ENCODE data around the gene GORASP1.

The GORASP1 gene

DNA sequence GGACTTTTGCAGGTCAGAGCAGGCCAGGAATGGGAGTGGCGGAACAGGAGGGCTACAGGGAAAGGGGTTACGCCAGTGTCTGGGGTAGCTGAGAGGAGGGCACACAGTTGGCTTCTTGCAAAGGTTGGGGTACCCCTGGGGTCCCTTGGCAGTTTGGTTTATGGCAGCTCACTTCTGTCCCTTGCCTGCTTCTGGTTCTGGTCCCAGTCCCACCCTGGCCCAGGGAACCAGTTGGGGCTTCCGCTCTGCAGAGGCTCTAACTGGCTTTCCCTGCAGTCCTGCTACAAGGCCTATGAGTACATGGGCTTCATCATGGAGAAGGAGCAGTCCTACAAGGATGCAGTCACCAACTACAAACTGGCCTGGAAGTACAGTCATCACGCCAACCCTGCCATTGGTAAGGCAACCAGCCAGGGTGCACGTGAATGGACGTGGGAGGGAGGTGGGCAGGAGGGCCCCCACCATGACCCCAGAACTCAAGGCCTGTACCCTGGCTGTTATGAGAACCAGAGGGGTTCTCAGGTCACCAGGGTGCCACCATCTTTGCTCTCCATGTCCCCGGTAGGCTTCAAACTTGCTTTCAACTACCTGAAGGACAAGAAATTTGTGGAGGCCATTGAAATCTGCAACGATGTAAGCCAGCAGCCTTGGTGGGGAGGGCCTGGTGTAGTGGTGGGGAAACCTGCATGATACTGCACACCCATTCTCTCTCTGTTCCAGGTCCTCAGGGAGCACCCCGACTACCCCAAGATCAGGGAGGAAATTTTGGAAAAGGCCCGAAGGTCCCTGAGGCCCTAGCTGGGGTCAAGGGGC, 30.8 kb upstream of the GORASP1 start:
- Histone ChIP-seq H3K4me1 (0 out of 2 replicates have a peak, but pooled peaks cover 4% of the 10 kb centered on the region), H3K4me3 (ENCODE audit: low read depth, low read length) (no peak overlapping the region), H3K36me3 (peaks cover 6% of the 10 kb centered on the region), H3K9me3 (no peaks in the 10 kb centered on the region), H3K27me3 (no peaks in the 10 kb centered on the region)
- TF ChIP-seq, protein P1, sequence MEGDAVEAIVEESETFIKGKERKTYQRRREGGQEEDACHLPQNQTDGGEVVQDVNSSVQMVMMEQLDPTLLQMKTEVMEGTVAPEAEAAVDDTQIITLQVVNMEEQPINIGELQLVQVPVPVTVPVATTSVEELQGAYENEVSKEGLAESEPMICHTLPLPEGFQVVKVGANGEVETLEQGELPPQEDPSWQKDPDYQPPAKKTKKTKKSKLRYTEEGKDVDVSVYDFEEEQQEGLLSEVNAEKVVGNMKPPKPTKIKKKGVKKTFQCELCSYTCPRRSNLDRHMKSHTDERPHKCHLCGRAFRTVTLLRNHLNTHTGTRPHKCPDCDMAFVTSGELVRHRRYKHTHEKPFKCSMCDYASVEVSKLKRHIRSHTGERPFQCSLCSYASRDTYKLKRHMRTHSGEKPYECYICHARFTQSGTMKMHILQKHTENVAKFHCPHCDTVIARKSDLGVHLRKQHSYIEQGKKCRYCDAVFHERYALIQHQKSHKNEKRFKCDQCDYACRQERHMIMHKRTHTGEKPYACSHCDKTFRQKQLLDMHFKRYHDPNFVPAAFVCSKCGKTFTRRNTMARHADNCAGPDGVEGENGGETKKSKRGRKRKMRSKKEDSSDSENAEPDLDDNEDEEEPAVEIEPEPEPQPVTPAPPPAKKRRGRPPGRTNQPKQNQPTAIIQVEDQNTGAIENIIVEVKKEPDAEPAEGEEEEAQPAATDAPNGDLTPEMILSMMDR (IDR thresholded peaks at IDR 0.05; ENCODE audit: low read depth, low read length) = no peak
- no peak for DNase-seq

DNA sequence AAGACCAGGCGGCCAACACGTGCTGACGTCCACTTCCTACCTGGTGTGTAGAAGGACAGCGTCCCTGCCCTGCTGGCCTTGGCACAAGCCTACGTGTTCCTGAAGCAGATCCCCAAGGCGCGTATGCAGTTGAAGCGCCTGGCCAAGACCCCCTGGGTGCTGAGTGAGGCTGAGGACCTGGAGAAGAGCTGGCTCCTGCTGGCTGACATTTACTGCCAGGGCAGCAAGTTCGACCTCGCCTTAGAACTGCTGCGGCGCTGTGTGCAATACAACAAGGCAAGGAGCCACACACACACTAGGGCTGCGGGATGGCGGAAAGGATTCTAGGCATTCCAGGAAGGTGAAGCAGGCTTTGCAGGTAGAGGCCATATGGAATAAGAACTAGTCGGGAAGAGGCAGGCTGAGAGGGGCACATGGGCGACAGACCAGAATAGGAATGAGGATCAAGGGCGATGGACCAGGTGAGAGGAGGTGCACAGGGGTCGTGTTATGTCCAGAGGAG, 30.1 kb upstream of the GORASP1 start:
- no peaks in the 10 kb centered on the region for H3K36me3 ChIP-seq
- DNase-seq = no peak
- no peaks in the 10 kb centered on the region for H3K27me3 ChIP-seq
- no peak overlapping the region for H3K4me3 ChIP-seq (ENCODE audit: low read depth, low read length)
- no peaks in the 10 kb centered on the region for H3K9me3 ChIP-seq
- TF ChIP-seq, protein P1 (IDR thresholded peaks at IDR 0.05; ENCODE audit: low read depth, low read length) = no peak
- 0 out of 2 replicates have a peak, but pooled peaks cover 4% of the 10 kb centered on the region for H3K4me1 ChIP-seq

DNA sequence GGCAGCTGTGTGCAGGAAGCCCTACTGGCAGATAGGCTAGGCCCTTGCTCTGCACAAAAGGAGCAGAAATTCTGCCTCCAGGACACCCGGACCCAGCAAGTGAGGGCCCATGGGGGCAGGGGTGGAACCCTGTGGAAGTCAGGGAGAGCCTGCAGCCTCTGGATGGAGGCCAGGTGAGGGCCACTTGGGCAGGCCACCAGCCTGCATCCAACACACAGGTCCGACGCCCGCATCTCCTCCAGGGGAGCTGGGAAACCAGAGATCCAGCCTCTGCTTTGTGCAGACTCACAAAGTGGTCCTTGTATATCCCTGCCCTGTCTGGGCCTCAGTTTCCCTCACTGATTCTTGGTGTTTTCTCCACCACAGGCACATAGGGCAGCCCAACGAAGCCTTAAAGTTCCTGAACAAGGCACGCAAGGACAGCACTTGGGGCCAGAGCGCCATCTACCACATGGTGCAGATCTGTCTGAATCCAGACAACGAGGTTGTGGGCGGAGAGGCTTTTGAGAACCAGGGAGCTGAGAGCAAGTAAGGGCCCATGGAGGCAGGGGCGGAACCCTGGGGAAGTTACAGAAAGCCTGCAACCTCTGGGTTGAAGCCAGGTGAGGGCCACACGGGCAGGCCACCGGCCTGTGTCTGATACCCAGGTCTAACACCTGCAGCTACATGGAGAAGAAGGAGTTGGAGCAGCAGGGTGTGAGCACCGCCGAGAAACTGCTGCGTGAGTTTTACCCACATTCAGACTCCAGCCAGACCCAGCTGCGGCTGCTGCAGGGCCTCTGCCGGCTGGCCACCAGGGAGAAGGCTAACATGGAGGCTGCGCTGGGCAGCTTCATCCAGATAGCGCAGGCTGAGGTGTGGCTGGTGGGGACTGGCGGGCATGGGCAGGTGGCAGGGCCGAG, 29.4 kb upstream of the GORASP1 start:
- Histone ChIP-seq H3K36me3 (no peaks in the 10 kb centered on the region), H3K27me3 (no peaks in the 10 kb centered on the region), H3K4me3 (ENCODE audit: low read depth, low read length) (no peak overlapping the region), H3K9me3 (no peaks in the 10 kb centered on the region), H3K4me1 (0 out of 2 replicates have a peak, but pooled peaks cover 4% of the 10 kb centered on the region)
- TF ChIP-seq, protein P1 (IDR thresholded peaks at IDR 0.05; ENCODE audit: low read depth, low read length) = no peak
- DNase-seq = no peak

DNA sequence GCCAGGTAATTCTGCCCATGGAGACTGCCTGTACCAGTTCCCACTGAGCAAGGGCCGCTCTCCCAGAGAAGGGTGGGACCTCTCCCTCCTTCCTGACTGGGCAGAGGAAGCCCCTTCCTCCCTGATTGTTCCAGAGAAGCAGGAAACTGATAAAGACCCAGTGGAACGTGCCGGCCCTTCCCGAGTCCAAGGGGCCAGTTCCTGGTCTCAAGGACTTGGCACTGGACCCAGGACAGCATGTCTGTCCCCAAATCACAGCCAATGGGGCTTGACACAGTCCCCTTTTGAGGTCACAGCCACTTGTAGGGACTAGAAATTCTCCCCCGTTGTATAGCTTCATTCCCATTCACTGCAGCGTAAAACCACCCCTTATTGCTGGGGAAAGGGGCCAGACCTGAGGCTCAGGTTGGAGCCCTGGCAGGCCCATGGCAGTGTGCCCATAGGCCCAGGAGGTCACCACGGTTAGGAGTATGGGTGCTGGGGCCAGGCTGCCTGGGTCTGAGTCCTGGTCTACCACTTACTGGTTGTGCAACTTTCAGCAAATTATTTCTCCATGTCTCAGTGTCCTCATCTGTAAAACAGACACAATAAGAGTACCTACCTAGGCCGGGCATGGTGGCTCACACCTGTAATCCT, 27.9 kb upstream of the GORASP1 start:
- Histone ChIP-seq H3K9me3 (no peaks in the 10 kb centered on the region), H3K36me3 (no peaks in the 10 kb centered on the region), H3K4me1 (no peaks in the 10 kb centered on the region), H3K27me3 (no peaks in the 10 kb centered on the region), H3K4me3 (ENCODE audit: low read depth, low read length) (no peak overlapping the region)
- TF ChIP-seq, protein P1 (IDR thresholded peaks at IDR 0.05; ENCODE audit: low read depth, low read length) = no peak
- no peak for DNase-seq

DNA sequence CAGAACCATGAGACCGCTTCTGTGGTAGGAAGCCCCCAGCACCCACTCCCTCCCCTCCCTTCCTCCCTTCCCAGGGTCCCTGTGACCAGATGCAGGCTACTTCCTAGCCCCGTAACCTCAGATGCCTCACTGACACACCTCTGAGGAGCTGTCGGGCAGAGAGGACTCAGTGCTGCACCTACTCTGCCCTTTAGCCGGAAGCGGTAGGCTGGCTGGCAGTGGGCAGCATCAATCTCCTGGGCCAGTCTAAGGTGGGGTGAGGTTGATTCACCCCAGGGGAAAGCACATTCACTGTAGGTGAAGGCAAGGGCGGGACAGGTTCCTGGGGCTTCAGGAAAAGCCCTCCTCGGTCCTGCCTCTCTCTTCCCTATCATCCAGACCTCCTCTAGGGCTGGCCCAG, 26.9 kb upstream of the GORASP1 start:
- Histone ChIP-seq H3K27me3 (no peaks in the 10 kb centered on the region), H3K9me3 (no peaks in the 10 kb centered on the region), H3K36me3 (no peaks in the 10 kb centered on the region), H3K4me3 (ENCODE audit: low read depth, low read length) (no peak overlapping the region), H3K4me1 (no peaks in the 10 kb centered on the region)
- DNase-seq = no peak
- TF ChIP-seq, protein P1 (IDR thresholded peaks at IDR 0.05; ENCODE audit: low read depth, low read length) = no peak

Measured in BE2C (cell line).